PFSK-1 (cell line): ENCODE measurements around the gene EPS8L1.

ENCODE experiments used
- FOXP2 ChIP-seq: optimal IDR thresholded peaks from 2 replicates; pipeline ENCODE3; 2011; ENCODE audit warnings: borderline replicate concordance, control low read depth, inconsistent platforms; ENCODE audit not compliant: insufficient read depth; ENCODE audit errors: extremely low read length, extremely low read depth
- POLR2AphosphoS5 ChIP-seq: IDR thresholded peaks from 2 replicates; pipeline ENCODE4 v1.6.1; 2012; ENCODE audit warnings: low read depth, mild to moderate bottlenecking, control low read depth, low read length, moderate library complexity
- SIN3A ChIP-seq: IDR thresholded peaks from 2 replicates; pipeline ENCODE4 v1.6.1; 2012; ENCODE audit warnings: mild to moderate bottlenecking, low read length, moderate library complexity, borderline replicate concordance; ENCODE audit not compliant: insufficient read depth
- TAF1 ChIP-seq: IDR thresholded peaks from 2 replicates; pipeline ENCODE4 v1.6.1; 2012; ENCODE audit warnings: low read length, control low read depth, borderline replicate concordance; ENCODE audit not compliant: insufficient read depth
- TF ChIP-seq, protein P1 (sequence below), 2 experiments: IDR thresholded peaks; 2 replicates each; pipeline versions ENCODE4 v1.6.1 to v1.8.0; 2011 to 2012; ENCODE audit warnings: low read depth in 2 of 2, low read length in 2 of 2, control low read depth in 1 of 2, inconsistent platforms in 1 of 2, mild to moderate bottlenecking in 1 of 2, moderate library complexity in 1 of 2; ENCODE audit not compliant: insufficient read depth in 1 of 2

Gene EPS8L1

DNA sequence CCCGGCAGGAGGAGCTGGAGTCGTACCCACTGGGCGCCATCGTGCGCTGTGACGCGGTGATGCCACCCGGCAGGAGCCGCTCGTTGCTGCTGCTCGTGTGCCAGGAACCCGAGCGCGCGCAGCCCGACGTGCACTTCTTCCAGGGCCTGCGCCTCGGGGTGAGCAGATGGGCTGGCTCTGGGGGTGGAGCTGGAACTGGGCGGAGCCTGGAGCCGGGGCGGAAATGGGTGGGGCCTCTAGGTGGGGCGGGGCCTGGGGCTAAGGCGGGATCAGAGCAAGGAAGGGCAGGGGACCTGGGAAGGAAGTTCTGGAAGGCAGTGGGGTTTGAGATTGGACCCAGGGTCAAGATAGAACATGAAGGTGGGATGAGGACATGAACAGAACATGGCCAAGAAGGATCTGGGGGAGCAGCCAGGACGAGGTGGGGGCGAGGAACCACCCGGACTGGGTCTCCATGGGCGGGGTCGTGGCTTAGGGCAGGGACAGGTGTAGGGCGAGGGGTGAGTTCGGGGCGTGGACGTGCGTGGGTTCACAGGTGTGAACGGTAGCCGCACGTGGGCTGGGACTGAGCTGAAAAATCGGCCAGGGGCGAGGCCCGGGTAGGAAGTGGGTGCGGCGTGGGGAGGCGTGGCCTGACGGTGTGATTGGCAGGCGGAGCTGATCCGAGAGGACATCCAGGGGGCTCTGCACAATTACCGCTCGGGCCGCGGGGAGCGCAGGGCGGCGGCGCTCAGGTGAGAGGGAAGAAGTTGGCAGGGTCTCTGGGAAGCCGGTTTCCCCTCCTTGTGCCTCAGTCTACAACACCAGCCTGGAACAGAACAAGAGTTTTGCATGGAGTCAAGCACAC, 4.7 kb downstream of the EPS8L1 start:
- TF ChIP-seq, protein P1, sequence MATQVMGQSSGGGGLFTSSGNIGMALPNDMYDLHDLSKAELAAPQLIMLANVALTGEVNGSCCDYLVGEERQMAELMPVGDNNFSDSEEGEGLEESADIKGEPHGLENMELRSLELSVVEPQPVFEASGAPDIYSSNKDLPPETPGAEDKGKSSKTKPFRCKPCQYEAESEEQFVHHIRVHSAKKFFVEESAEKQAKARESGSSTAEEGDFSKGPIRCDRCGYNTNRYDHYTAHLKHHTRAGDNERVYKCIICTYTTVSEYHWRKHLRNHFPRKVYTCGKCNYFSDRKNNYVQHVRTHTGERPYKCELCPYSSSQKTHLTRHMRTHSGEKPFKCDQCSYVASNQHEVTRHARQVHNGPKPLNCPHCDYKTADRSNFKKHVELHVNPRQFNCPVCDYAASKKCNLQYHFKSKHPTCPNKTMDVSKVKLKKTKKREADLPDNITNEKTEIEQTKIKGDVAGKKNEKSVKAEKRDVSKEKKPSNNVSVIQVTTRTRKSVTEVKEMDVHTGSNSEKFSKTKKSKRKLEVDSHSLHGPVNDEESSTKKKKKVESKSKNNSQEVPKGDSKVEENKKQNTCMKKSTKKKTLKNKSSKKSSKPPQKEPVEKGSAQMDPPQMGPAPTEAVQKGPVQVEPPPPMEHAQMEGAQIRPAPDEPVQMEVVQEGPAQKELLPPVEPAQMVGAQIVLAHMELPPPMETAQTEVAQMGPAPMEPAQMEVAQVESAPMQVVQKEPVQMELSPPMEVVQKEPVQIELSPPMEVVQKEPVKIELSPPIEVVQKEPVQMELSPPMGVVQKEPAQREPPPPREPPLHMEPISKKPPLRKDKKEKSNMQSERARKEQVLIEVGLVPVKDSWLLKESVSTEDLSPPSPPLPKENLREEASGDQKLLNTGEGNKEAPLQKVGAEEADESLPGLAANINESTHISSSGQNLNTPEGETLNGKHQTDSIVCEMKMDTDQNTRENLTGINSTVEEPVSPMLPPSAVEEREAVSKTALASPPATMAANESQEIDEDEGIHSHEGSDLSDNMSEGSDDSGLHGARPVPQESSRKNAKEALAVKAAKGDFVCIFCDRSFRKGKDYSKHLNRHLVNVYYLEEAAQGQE (IDR thresholded peaks at IDR 0.05; ENCODE audit: insufficient read depth in 1 of 2, low read depth in 2 of 2, low read length in 2 of 2), result no peak
- TF ChIP-seq POLR2AphosphoS5, result 0 out of 2 replicates have a peak, but pooled peaks have one; percentile 27
- TF ChIP-seq FOXP2, result peak; percentile 24
- TF ChIP-seq SIN3A, result no peak
- no peak for TF ChIP-seq TAF1

DNA sequence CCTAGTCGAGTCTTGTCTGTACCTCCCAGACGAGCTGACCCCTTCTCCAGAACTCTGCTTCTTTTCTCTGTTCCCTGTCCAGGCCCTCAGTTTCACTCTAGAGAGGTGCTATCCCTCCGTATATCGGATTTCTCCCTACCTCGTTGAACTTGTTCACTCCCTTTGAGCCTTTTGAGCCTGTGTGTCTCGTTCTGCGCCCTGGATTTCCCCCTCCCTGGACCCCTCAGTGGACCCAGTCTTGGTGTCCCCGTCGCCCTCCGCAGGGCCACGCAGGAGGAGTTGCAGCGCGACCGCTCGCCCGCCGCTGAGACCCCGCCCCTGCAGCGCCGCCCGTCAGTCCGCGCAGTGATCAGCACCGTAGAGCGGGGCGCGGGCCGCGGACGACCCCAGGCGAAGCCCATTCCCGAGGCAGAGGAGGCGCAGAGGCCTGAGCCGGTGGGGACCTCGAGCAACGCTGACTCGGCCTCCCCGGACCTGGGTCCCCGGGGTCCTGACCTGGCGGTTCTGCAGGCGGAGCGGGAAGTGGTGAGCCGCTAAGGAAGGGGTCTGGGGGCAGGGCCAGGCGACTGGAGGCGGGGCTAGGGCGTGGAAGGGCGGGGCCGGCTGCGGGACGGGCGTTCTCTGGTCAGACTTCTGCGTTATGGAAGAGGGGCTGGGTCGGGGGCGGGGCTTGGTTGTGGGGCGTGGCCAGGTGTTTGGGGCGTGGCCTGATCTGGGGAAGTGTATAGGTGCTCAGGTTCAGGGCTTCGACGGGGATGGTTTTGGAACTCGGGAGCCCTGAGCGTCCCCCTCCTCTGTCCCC, 5.5 kb downstream of the EPS8L1 start:
- 0 out of 2 replicates have a peak, but pooled peaks have one; percentile 46 for TF ChIP-seq POLR2AphosphoS5
- TF ChIP-seq SIN3A, result no peak

DNA sequence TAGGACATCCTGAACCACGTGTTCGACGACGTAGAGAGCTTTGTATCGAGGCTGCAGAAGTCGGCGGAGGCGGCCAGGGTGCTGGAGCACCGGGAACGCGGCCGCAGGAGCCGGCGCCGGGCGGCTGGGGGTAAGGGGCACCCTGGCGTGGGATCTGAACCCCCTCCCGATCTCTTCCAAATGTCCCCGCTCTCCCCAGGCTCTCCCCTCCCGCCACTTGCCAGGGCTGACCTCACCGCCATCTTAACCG, 6.0 kb downstream of the EPS8L1 start:
- TF ChIP-seq TAF1 (no peak), SIN3A (no peak), FOXP2 (no peak), POLR2AphosphoS5 (no peak)
- TF ChIP-seq, protein P1 (IDR thresholded peaks at IDR 0.05; ENCODE audit: insufficient read depth in 1 of 2, low read depth in 2 of 2, low read length in 2 of 2), result no peak

DNA sequence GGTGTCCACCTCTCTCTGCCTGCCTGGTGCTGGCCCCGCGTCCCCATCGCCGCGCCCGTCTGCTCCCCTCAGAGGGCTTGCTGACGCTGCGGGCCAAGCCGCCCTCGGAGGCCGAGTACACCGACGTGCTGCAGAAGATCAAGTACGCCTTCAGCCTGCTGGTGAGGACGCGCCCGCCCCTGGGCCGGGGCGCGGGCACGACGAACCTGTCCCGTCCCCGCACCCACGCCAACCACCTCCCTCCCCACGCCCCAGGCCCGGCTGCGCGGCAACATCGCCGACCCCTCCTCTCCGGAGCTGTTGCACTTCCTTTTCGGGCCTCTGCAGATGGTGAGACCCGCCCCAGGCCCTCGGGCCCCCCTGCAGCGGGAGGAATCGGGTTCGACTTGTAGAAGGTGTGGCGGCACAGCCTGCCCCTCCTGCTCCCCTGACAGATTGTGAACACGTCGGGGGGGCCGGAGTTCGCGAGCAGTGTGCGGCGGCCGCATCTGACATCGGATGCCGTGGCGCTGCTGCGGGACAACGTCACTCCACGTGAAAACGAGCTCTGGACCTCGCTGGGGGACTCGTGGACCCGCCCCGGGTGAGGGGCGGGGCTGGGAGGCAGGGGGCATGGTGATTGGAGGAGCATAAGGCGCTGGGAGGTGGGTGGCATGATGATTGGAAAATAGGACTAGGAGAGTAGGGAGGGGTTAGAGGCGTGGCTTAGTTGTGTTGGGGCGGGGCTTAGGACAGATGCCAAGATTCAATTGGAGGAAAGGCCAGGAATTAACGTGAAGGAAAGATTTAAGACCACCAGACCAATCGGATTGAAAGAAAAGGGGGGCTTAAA, 6.6 kb downstream of the EPS8L1 start:
- no peak for TF ChIP-seq SIN3A
- no peak for TF ChIP-seq FOXP2
- TF ChIP-seq POLR2AphosphoS5, result no peak
- TF ChIP-seq, protein P1 (IDR thresholded peaks at IDR 0.05; ENCODE audit: insufficient read depth in 1 of 2, low read depth in 2 of 2, low read length in 2 of 2), result no peak
- TF ChIP-seq TAF1, result no peak
